ENCODE measurements around the gene MAML2.

- TF ChIP-seq USF2 (IDR thresholded peaks at IDR 0.05; ENCODE audit: borderline replicate concordance, low read depth, low read length) (no peak), TEAD4 (IDR thresholded peaks at IDR 0.05; ENCODE audit: borderline replicate concordance, insufficient read depth) (no peak), FOXM1 (IDR thresholded peaks at IDR 0.05; ENCODE audit: low read depth) (no peak), CTCF (IDR thresholded peaks at IDR 0.05) (no peak), EP300 (IDR thresholded peaks at IDR 0.05; ENCODE audit: borderline replicate concordance in 1 of 2, low read depth in 1 of 2, low read length in 1 of 2) (no peak), POLR2AphosphoS5 (IDR thresholded peaks at IDR 0.05; ENCODE audit: low read depth, low read length) (no peak), GABPA (IDR thresholded peaks at IDR 0.05; ENCODE audit: low read depth) (no peak), MXI1 (IDR thresholded peaks at IDR 0.05; ENCODE audit: low read depth, low read length) (no peak), MEF2A (IDR thresholded peaks at IDR 0.05; ENCODE audit: borderline replicate concordance, low read depth) (no peak), REST (IDR thresholded peaks at IDR 0.05; ENCODE audit: low read depth, low read length) (no peak)
- TF ChIP-seq, protein P1, sequence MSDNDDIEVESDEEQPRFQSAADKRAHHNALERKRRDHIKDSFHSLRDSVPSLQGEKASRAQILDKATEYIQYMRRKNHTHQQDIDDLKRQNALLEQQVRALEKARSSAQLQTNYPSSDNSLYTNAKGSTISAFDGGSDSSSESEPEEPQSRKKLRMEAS (IDR thresholded peaks at IDR 0.05; ENCODE audit: low read depth): no peak
Observed at GRCh38 chr11:96157517-96157873, 185.5 kb downstream of the MAML2 start.

Data from SK-N-SH (cell line).